HCEC 1CT (cell line): ENCODE measurements around the gene CACNA1S.

Experiments
- DNase-seq: peaks from one replicate; pipeline ENCODE4 v3.0.0-alpha.2; 2017

CACNA1S gene

GRCh38 chr1:201139756-201140155 is 27.5 kb upstream of the CACNA1S start:
- DNase-seq = no peak

DNA sequence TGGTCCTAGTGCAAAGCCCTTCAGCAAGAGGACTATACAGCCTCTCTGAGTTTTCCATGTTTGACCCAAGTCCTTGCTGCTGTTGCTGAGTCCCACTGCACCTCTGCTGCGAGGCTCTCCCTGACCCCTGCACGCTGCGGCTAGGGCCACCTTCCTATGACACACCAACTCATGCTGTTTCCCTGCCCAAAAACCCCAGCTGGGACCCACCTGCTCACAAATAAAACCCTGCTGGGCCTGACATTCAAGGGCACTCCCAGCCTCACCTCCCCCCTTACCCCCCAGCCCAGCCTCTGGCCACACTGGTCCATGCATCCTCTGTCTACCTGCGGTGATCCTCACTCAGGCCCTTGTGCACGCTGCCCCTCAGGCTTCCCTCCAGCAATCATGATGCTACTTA is 27.1 kb upstream of the CACNA1S start:
- no peak for DNase-seq

DNA sequence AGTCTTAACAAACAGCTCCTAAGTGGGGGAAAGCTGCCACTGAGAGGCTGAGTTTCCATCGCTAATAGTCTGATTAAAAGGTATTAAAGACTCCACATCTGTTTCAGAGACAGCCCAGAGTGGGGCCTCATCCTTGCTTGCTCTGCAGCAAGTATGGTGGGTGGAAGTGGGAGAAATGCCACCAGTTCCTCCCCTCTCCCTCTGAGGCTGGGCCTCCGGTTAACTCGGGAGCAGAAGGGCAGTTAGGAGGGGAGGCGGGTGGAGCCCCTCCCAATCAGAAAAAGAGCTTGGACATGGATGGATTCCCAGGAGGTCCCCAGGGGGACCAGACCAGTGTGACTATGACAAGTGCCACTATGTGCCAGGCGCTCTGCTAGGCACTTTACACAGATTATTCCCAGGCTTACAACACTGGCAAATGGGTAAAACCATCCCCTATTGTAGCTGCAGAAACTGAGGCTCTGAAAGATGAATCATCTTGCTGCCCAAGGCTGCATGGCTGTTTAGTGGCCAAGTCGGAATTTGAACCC is 26.1 kb upstream of the CACNA1S start:
- no peak for DNase-seq

GRCh38 chr1:201137579-201138310 is 25.5 kb upstream of the CACNA1S start:
- peak; percentile 85 for DNase-seq

- DNase-seq = no peak
Measured at GRCh38 chr1:201137024-201137392, 24.8 kb upstream of the CACNA1S start.

DNA sequence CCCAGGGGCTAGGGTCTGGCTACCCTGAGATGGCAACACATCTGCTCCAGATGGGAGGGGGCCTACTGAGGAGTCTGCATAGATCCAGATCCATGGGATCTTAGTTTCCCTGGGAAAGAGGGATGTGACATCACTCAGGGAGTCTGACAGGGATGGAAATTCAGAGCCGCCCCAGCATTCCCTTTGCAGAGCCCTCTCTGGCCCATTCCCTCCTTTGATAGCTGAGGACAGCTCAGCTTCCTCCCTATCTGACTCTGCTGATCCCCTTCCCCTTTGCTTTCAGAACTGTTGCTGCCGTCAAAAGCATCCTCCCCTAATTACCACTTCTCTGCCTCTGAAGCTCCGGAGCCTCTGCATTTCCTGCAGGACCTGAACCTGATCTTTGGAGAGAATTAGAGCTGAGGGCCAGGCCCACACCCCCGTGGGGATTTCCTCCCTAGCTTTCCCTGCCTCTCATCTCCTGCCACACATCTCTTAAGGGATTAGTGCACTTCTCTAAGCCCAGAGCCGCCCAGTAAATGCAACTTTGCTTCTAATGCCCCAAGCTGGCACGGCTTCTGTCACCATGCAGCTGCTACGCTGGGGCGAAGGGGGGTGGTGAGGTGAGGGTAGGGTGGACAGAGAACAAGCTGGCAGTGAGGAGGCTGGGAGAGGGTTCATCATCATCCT is 24.3 kb upstream of the CACNA1S start:
- no peak for DNase-seq

DNA sequence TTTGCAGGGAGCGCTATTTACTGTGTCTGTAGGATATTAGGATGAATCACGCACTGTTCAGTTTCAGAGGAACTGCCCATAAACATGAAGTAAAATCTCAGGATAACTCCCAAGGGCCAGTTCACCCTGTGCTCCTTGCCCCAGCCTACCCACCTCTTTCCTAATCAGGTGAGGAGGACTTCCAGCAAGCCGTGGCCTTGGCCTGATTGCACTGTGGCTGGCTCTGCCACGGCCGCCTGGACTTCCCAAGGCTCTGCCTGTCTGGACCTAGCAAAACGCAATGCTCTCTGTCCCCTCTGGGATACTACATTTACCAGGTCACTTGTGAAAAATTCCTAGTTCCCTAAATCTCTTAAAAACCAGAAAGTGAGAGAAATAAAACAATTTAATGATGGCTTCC is 22.2 kb upstream of the CACNA1S start:
- DNase-seq = no peak

- DNase-seq = no peak
Measured at GRCh38 chr1:201131398-201131797, 19.2 kb upstream of the CACNA1S start.

DNA sequence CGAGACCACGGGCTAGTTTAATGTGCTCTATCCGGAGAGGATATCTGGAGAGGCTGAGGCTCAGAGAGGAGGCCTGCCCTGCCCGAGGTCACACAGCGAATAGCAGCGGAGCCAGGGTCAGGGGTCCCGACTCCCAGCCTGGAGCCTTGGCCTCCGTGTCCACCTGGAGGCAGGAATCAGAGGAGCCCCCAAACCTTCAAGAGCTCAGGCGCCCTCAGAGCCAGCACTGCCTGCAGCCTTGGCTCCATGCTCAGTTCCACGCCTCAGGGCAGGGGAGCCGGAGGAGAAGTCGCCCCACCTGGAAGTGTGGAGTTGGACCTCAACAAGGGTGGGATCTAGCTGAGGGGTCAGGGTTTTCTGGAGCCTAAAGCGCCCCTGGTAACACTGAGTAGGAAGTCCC is 16.7 kb upstream of the CACNA1S start:
- DNase-seq = no peak

DNA sequence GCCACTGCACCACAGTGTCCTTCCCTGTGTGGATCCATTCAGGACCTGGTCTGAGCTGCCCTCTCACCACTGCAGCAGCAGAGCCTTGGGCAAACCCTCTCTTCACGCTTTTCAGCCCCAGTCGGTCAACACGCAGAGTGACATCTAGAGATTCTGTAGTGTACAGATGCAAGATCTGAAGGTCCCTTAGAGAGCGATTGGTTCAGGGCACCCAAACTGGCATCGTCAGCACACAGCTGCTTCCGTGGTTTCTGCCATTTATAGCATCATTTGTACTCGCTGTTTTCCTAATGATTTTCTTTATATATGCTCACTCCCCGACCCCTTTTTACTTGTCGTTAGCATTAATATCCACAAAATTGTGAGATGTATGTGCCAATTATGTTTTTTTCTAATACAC is 16.2 kb upstream of the CACNA1S start:
- DNase-seq = no peak

DNA sequence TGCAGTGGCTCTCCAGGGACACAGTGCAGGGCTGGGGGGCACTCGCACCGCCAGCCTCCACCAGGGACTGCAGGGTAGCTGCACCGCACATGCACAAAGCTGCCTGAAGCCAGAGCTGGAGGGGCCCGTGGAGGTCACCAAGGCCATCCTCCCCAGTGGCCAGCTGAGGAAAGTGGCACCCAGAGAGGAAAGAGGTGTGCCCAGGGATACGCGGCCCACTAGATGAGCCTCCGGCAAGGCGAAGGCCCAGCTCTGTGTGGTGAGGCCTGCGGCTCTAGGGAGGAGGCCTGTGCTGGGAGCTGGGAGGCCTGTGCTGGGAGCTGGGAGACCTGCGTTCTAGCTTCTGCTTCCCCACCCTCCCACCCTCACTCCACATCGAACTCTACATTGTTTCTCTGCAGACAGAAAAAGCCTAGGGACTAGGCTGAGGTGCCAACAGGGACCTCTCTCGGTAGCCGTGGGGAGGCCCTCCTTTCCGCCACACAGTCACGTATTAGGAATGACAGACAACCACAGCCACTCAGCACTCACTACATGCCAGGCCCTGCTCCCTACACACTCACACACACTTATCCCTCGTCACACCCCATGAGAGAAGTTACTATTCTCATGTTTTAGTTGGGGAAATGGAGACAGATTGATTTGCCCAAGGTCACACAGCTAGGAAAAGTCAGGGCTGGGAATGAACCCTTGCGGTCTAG is 15.7 kb upstream of the CACNA1S start:
- DNase-seq = no peak

DNA sequence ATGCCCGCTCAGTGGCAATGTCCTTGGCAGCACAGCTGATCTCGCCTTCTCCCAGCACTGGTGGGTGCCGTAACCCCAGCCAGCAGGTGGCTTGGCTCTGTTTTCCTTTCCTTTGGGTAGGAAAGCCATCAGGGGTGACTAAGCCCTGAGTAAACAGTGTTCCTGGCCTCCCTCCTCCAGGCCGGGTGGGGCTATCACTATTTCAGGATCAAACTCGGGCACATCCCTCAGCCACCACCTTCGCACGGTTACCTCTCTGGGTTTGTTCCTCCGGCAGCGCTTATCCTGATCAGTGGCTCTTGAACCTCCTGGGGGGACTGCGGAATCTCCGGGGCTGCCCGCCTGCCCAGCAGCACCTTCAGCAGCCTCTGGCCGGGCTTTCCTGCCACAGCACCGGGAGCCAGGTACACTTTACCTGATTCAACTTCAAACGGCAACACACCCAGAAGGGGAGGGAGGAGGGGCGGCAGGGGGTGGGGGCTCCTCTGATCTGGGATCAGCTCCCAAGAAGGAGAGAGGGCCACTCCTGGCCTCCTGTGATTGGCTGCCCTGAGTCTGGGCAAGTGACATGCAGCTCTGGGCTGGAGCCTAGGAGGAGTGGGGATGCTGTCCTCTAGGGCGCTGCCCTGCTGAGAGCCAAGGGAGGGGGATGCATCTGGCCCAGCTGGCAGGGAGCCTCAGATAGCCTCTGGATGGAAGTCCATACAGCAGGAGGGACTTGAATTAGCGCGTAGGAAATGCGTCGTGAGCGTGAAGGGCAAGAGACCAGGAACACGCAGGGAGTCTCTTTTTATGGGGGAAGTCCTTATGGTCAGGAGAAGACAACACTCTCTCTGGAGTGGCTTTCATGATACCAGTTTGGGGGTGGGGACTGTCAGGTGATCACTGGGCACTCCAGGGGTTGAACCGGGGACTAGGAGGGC is 14.9 kb upstream of the CACNA1S start, which contains the start of gene ASCL5:
Gene ASCL5, minus strand, starts transcription at position 353 of the 923 bp plus-strand sequence. CDS start 11,812 bp downstream, outside the sequence.
- peak; percentile 32 for DNase-seq

- no peak for DNase-seq
Measured at GRCh38 chr1:201126463-201126831, 14.2 kb upstream of the CACNA1S start.

- no peak for DNase-seq
Measured at GRCh38 chr1:201125800-201126199, 13.6 kb upstream of the CACNA1S start.

DNA sequence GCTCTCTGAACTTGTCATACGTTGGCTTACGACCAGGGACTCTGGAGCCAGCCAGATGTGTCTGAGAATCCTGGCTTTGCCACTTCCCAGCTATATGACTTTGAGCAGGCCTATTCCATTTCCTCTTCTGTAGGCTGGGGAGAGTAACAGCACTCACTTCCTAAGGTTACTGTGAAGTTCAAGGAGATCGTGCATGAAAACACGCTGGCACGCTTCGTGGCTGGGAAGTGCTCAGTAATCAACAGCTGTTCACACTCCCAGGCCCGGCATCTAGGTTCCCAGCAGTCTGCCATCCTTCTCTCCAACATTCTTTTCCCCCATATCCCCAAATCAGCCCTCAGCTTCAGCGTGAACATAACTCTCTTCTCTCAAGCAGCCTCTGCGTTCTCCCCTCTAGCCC is 12.8 kb upstream of the CACNA1S start:
- peak; percentile 1 for DNase-seq

DNA sequence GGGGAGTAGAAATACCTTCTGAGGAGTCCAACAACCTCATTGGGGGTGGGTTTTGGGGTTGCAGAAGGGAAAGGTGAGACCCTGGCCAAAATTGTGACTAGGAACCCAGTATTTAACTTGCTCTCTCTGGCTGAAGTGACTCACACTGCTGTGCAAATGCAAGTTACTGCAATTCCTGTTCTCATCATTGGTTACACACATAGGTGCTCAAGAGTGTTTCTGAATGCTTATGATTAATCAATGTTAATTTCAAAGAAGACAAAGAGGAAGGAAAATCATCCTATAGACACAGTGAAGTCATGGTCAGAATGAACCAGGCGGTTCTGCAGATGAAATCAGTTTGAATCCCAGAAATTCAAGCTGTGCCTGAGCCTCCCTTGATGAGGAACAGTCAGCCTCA is 11.6 kb upstream of the CACNA1S start:
- no peak for DNase-seq

GRCh38 chr1:201122321-201122957 is 10.2 kb upstream of the CACNA1S start:
- DNase-seq = no peak

GRCh38 chr1:201119206-201120197 is 7.3 kb upstream of the CACNA1S start:
- DNase-seq = no peak

DNA sequence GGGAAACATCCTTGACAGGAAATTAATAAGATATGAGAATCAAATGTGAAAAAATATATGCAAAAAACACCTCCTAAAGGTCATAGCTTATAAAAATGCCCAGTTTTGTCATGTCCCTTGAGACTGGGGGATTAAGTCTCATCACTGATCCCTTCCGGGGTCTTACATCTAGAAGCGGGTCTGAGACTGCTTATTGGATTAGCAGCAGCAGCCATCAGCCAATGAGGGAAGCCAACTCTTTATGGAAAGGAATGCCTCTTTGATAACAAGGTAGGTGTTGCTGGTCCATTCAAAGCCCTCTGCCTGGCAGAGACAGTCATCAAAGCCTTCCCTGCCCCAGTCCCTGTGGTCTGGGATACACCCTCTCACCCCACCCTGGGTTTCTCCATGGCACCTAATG is 3.9 kb upstream of the CACNA1S start:
- no peak for DNase-seq

- no peak for DNase-seq
Measured at GRCh38 chr1:201115390-201115937, 3.2 kb upstream of the CACNA1S start.
